Measurements from ENCODE around the gene LKAAEAR1. TPM values are rescaled to one million over a fixed set of nuclear protein-coding genes. Genes with fewer than 3 reads are reported as not detected.
A peak's percentile ranks its signal among the peaks of the same experiment; 100 is the strongest.
"Not testable (repeated sequence)": the region's sequence is repeated elsewhere in the genome, so short reads cannot be mapped to it uniquely, and the experiment has no call there.

Gene LKAAEAR1
- total RNA-seq, 1 donor from 2014 or later = not detected

- Mint-ChIP-seq H3K4me3 (ENCODE audit: unreplicated experiment) (no peak overlapping the region), H3K9me3 (ENCODE audit: unreplicated experiment) (peaks cover 2% of the 10 kb centered on the region), H3K27me3 (ENCODE audit: low read depth, unreplicated experiment) (peaks cover 45% of the 10 kb centered on the region), H3K36me3 (ENCODE audit: low read depth, unreplicated experiment) (no peaks in the 10 kb centered on the region), H3K27ac (ENCODE audit: unreplicated experiment) (peak overlapping the region; percentile 12), H3K4me1 (ENCODE audit: low read depth, unreplicated experiment) (peaks cover 2% of the 10 kb centered on the region)
- no peak overlapping the region for H3K9ac ChIP-seq (ENCODE audit: low read length)
- TF ChIP-seq CTCF (IDR thresholded peaks at IDR 0.05; ENCODE audit: insufficient read depth, low read depth, low read length) = no peak
- TF ChIP-seq EZH2 (IDR thresholded peaks at IDR 0.05; ENCODE audit: insufficient read depth, low read length) = no peak
- H4K20me1 ChIP-seq (ENCODE audit: insufficient read depth, low read length) = peaks cover 4% of the 10 kb centered on the region
- H3K36me3 ChIP-seq (ENCODE audit: insufficient read depth, low read length) = no peaks in the 10 kb centered on the region
- H3K4me3 ChIP-seq (ENCODE audit: insufficient read depth, low read depth, low read length) = no peak overlapping the region
- H2AFZ ChIP-seq (ENCODE audit: low read depth, low read length) = no peak overlapping the region
- no peaks in the 10 kb centered on the region for H3K4me1 ChIP-seq (ENCODE audit: insufficient read depth, low read length)
- peaks cover 2% of the 10 kb centered on the region for H3K9me3 ChIP-seq (ENCODE audit: insufficient read depth, low read depth, low read length)
- H3K27ac ChIP-seq (ENCODE audit: low read depth, low read length) = no peak overlapping the region
- DNase-seq (ENCODE audit: low read depth) = no peak
- no peaks in the 10 kb centered on the region for H3K79me2 ChIP-seq (ENCODE audit: insufficient read depth, low read length)
- FAIRE-seq = no peak
- H3K4me2 ChIP-seq (ENCODE audit: low read length) = no peak overlapping the region
- H3K27me3 ChIP-seq (ENCODE audit: insufficient read depth, low read length) = peaks cover 31% of the 10 kb centered on the region
Observed at GRCh38 chr20:64090165-64090564, 6.0 kb upstream of the LKAAEAR1 start.

- H3K36me3 Mint-ChIP-seq (ENCODE audit: low read depth, unreplicated experiment); H3K4me3 Mint-ChIP-seq (ENCODE audit: unreplicated experiment); H3K27ac Mint-ChIP-seq (ENCODE audit: unreplicated experiment); H3K9me3 ChIP-seq (ENCODE audit: insufficient read depth, low read depth, low read length); H3K4me2 ChIP-seq (ENCODE audit: low read length); H4K20me1 ChIP-seq (ENCODE audit: insufficient read depth, low read length); H3K9me3 Mint-ChIP-seq (ENCODE audit: unreplicated experiment); H3K4me3 ChIP-seq (ENCODE audit: insufficient read depth, low read depth, low read length); H3K9ac ChIP-seq (ENCODE audit: low read length); H3K27ac ChIP-seq (ENCODE audit: low read depth, low read length); DNase-seq (ENCODE audit: low read depth); H3K4me1 Mint-ChIP-seq (ENCODE audit: low read depth, unreplicated experiment); H3K79me2 ChIP-seq (ENCODE audit: insufficient read depth, low read length); FAIRE-seq; H3K36me3 ChIP-seq (ENCODE audit: insufficient read depth, low read length); H3K4me1 ChIP-seq (ENCODE audit: insufficient read depth, low read length); H2AFZ ChIP-seq (ENCODE audit: low read depth, low read length): not testable (repeated sequence)
- H3K27me3 ChIP-seq (ENCODE audit: insufficient read depth, low read length) = peaks cover 41% of the 10 kb centered on the region
- H3K27me3 Mint-ChIP-seq (ENCODE audit: low read depth, unreplicated experiment) = peaks cover 50% of the 10 kb centered on the region
Observed at GRCh38 chr20:64088586-64088985, 4.4 kb upstream of the LKAAEAR1 start.

GRCh38 chr20:64087226-64087825 is 3.1 kb upstream of the LKAAEAR1 start:
- not testable (repeated sequence) for H2AFZ ChIP-seq (ENCODE audit: low read depth, low read length); H3K27ac ChIP-seq (ENCODE audit: low read depth, low read length); H4K20me1 ChIP-seq (ENCODE audit: insufficient read depth, low read length); H3K9me3 Mint-ChIP-seq (ENCODE audit: unreplicated experiment); H3K79me2 ChIP-seq (ENCODE audit: insufficient read depth, low read length); H3K36me3 Mint-ChIP-seq (ENCODE audit: low read depth, unreplicated experiment); H3K4me1 ChIP-seq (ENCODE audit: insufficient read depth, low read length); H3K9me3 ChIP-seq (ENCODE audit: insufficient read depth, low read depth, low read length); H3K4me3 Mint-ChIP-seq (ENCODE audit: unreplicated experiment); H3K4me1 Mint-ChIP-seq (ENCODE audit: low read depth, unreplicated experiment); H3K9ac ChIP-seq (ENCODE audit: low read length); H3K27ac Mint-ChIP-seq (ENCODE audit: unreplicated experiment); DNase-seq (ENCODE audit: low read depth); H3K4me2 ChIP-seq (ENCODE audit: low read length); H3K4me3 ChIP-seq (ENCODE audit: insufficient read depth, low read depth, low read length); H3K36me3 ChIP-seq (ENCODE audit: insufficient read depth, low read length); FAIRE-seq
- peaks cover 45% of the 10 kb centered on the region for H3K27me3 ChIP-seq (ENCODE audit: insufficient read depth, low read length)
- H3K27me3 Mint-ChIP-seq (ENCODE audit: low read depth, unreplicated experiment) = peaks cover 47% of the 10 kb centered on the region
